GM18505 (cell line): ENCODE results near the gene TBRG4.

Experiments
- ATAC-seq: cut with Tn5 transposase; IDR thresholded peaks from one replicate; pipeline ENCODE4 v1.9.1; 2021; ENCODE audit not compliant: unreplicated experiment
- POLR2A ChIP-seq: IDR thresholded peaks from 4 replicates; pipeline ENCODE4 v1.6.1; 2011; ENCODE audit warnings: borderline replicate concordance; ENCODE audit not compliant: insufficient read depth, insufficient read length; ENCODE audit errors: extremely low read depth

TBRG4 gene

GRCh38 chr7:45100761-45101480 lies 10.6 kb downstream of the TBRG4 start:
- ATAC-seq, result no peak
- no peak for TF ChIP-seq POLR2A

GRCh38 chr7:45099891-45100760 lies 11.4 kb downstream of the TBRG4 start:
- no peak for ATAC-seq

GRCh38 chr7:45098983-45099839 lies 12.3 kb downstream of the TBRG4 start:
- no peak for ATAC-seq
- no peak for TF ChIP-seq POLR2A

More at GRCh38 chr7:45099891-45100760, 11.4 kb downstream of the TBRG4 start:
- TF ChIP-seq POLR2A, result no peak

- ATAC-seq, result no peak
- no peak for TF ChIP-seq POLR2A
Observed at GRCh38 chr7:45092931-45093235, 18.6 kb downstream of the TBRG4 start.

- no peak for TF ChIP-seq POLR2A
- no peak for ATAC-seq
Observed at GRCh38 chr7:45092100-45092930, 19.2 kb downstream of the TBRG4 start.

GRCh38 chr7:45089341-45089891 lies 22.1 kb downstream of the TBRG4 start:
- no peak for ATAC-seq
- no peak for TF ChIP-seq POLR2A

GRCh38 chr7:45088821-45089340 lies 22.6 kb downstream of the TBRG4 start, which contains the start of gene NACAD:
NACAD (minus strand) TSS chr7:45088969; CDS start chr7:45088894, 75 bp downstream.
- TF ChIP-seq POLR2A, result no peak
- no peak for ATAC-seq

- no peak for ATAC-seq
- no peak for TF ChIP-seq POLR2A
Observed at GRCh38 chr7:45088146-45088701, 23.3 kb downstream of the TBRG4 start.

GRCh38 chr7:45087301-45088145 lies 24.0 kb downstream of the TBRG4 start:
- no peak for TF ChIP-seq POLR2A
- ATAC-seq, result no peak

- ATAC-seq, result no peak
- no peak for TF ChIP-seq POLR2A
Observed at GRCh38 chr7:45086331-45087065, 25.0 kb downstream of the TBRG4 start.

GRCh38 chr7:45085619-45086200 lies 25.8 kb downstream of the TBRG4 start:
- TF ChIP-seq POLR2A, result no peak
- ATAC-seq, result no peak
